Measurements from ENCODE around the gene DCUN1D3. TPM values are rescaled to one million over a fixed set of nuclear protein-coding genes. Genes with fewer than 3 reads are reported as not detected.

Gene DCUN1D3
- total RNA-seq, 1 donor from 2014 or later = 12.9 TPM

DNA sequence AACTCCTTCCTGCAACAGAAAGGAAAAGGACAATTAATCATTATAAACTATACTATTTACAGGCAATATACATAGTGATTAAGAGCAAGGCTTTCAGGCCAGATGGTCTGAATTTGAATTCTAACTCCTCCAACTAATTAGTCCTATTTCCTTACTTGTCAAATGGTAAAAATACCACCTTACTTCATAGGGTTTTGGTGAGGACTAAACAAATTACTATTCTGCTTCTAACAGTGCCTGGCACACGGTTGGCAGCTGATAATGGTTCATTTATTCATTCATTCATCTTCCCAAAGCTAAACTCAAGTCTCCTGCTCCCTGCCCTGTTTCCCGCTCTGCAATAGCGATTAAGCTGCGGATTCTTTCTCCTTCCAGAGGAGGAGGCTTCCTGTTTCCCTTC is 39.8 kb downstream of the DCUN1D3 start:
- no peak for DNase-seq (ENCODE audit: extremely low spot score, unreplicated experiment)
- no peak for TF ChIP-seq CTCF (conservative IDR thresholded peaks at IDR 0.05)
- Mint-ChIP-seq H3K27ac (no peak overlapping the region), H3K36me3 (peaks cover 34% of the 10 kb centered on the region), H3K27me3 (no peaks in the 10 kb centered on the region), H3K9me3 (peaks cover 7% of the 10 kb centered on the region), H3K4me1 (ENCODE audit: unreplicated experiment) (peaks cover 4% of the 10 kb centered on the region), H3K4me3 (no peak overlapping the region)

DNA sequence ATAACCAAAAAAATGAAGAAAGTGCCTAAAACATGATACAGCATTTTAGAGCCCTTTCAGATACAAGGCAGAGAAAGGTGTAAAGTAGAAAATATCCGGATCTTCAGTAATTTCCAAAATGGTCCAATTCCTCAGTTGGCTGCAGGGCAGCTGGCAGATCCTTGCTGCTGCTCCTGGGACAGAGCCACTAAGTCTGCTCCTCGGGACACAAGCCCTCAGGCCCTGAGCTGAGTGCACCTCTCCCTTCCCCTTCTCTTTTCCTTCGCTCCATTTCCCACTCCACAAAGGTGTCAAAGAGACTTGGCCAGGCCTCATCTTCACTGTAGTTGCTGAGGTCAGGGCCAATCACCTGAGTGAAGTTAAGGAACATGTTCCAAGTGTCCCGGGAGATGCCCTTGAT is 40.5 kb downstream of the DCUN1D3 start:
- Mint-ChIP-seq H3K9me3 (peaks cover 7% of the 10 kb centered on the region), H3K27ac (no peak overlapping the region), H3K36me3 (peaks cover 37% of the 10 kb centered on the region), H3K4me1 (ENCODE audit: unreplicated experiment) (peaks cover 2% of the 10 kb centered on the region), H3K27me3 (no peaks in the 10 kb centered on the region), H3K4me3 (no peak overlapping the region)
- DNase-seq (ENCODE audit: extremely low spot score, unreplicated experiment) = no peak
- TF ChIP-seq CTCF (conservative IDR thresholded peaks at IDR 0.05) = no peak

- no peak for DNase-seq (ENCODE audit: extremely low spot score, unreplicated experiment)
- Mint-ChIP-seq H3K36me3 (peaks cover 34% of the 10 kb centered on the region), H3K27ac (no peak overlapping the region), H3K4me1 (ENCODE audit: unreplicated experiment) (no peaks in the 10 kb centered on the region), H3K27me3 (no peaks in the 10 kb centered on the region), H3K4me3 (no peak overlapping the region), H3K9me3 (peaks cover 6% of the 10 kb centered on the region)
- no peak for TF ChIP-seq CTCF (conservative IDR thresholded peaks at IDR 0.05)
These were observed 40.9 kb downstream of the DCUN1D3 start for GRCh38 chr16:20859229-20859628.

GRCh38 chr16:20857281-20857680 is 42.9 kb downstream of the DCUN1D3 start:
- Mint-ChIP-seq H3K27ac (no peak overlapping the region), H3K27me3 (no peaks in the 10 kb centered on the region), H3K9me3 (no peaks in the 10 kb centered on the region), H3K36me3 (peaks cover 25% of the 10 kb centered on the region), H3K4me1 (ENCODE audit: unreplicated experiment) (no peaks in the 10 kb centered on the region), H3K4me3 (no peak overlapping the region)
- no peak for DNase-seq (ENCODE audit: extremely low spot score, unreplicated experiment)
- no peak for TF ChIP-seq CTCF (conservative IDR thresholded peaks at IDR 0.05)

DNA sequence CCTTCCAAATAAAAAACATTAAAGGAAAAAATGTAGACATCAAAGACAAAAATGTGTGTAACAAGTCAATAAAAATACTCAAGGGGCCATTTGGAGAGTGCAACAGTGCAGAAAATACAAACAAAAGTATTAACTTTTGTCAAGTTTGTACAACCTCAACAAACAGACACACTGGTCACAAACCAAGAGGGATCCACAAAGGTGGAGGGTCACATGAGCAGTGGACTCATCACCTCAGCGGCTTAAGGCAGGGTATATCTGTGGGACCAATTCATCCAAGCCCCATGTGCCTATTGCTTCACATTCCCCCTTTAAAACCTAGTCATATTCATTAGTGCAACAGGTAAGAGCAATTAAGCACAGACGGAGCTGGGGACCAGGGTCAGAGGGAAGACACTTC is 45.2 kb downstream of the DCUN1D3 start:
- Mint-ChIP-seq H3K27me3 (no peaks in the 10 kb centered on the region), H3K27ac (no peak overlapping the region), H3K4me3 (no peak overlapping the region), H3K36me3 (peaks cover 19% of the 10 kb centered on the region), H3K4me1 (ENCODE audit: unreplicated experiment) (peaks cover 5% of the 10 kb centered on the region), H3K9me3 (no peaks in the 10 kb centered on the region)
- no peak for DNase-seq (ENCODE audit: extremely low spot score, unreplicated experiment)
- TF ChIP-seq CTCF (conservative IDR thresholded peaks at IDR 0.05) = no peak
